Measurements from ENCODE around the gene AK4.

AK4 gene

GRCh38 chr1:65209005-65209885 lies 61.2 kb downstream of the AK4 start:
- DNase-seq (ENCODE audit: insufficient read length) (no peak), FAIRE-seq (peak; percentile 78)
- no peak for TF ChIP-seq POLR2A (IDR thresholded peaks at IDR 0.05; ENCODE audit: low read depth, low read length)
- TF ChIP-seq POLR2AphosphoS5 (IDR thresholded peaks at IDR 0.05; ENCODE audit: low read depth, low read length): no peak

- TF ChIP-seq POLR2AphosphoS5 (IDR thresholded peaks at IDR 0.05; ENCODE audit: low read depth, low read length): no peak
- no peak for FAIRE-seq
- no peak for DNase-seq (ENCODE audit: insufficient read length)
Observed at GRCh38 chr1:65210325-65210724, 62.3 kb downstream of the AK4 start.

- FAIRE-seq (no peak), DNase-seq (ENCODE audit: insufficient read length) (no peak)
- TF ChIP-seq POLR2AphosphoS5 (IDR thresholded peaks at IDR 0.05; ENCODE audit: low read depth, low read length) (no peak), TAF1 (IDR thresholded peaks at IDR 0.05; ENCODE audit: borderline replicate concordance, low read depth, low read length) (no peak), POLR2A (IDR thresholded peaks at IDR 0.05; ENCODE audit: low read depth, low read length) (no peak)
Observed at GRCh38 chr1:65211331-65211730, 63.3 kb downstream of the AK4 start.

GRCh38 chr1:65213271-65214023 lies 65.4 kb downstream of the AK4 start:
- DNase-seq (ENCODE audit: insufficient read length): no peak
- peak; percentile 51 for FAIRE-seq
- TF ChIP-seq POLR2AphosphoS5 (IDR thresholded peaks at IDR 0.05; ENCODE audit: low read depth, low read length) (no peak), POLR2A (IDR thresholded peaks at IDR 0.05; ENCODE audit: low read depth, low read length) (no peak), TAF1 (IDR thresholded peaks at IDR 0.05; ENCODE audit: borderline replicate concordance, low read depth, low read length) (no peak)

GRCh38 chr1:65214340-65215027 lies 66.5 kb downstream of the AK4 start:
- FAIRE-seq: peak; percentile 68
- no peak for DNase-seq (ENCODE audit: insufficient read length)
- TF ChIP-seq TAF1 (IDR thresholded peaks at IDR 0.05; ENCODE audit: borderline replicate concordance, low read depth, low read length) (no peak), POLR2A (IDR thresholded peaks at IDR 0.05; ENCODE audit: low read depth, low read length) (no peak), POLR2AphosphoS5 (IDR thresholded peaks at IDR 0.05; ENCODE audit: low read depth, low read length) (no peak)

GRCh38 chr1:65216989-65217388 lies 69.0 kb downstream of the AK4 start:
- no peak for DNase-seq (ENCODE audit: insufficient read length)

GRCh38 chr1:65221638-65222339 lies 73.8 kb downstream of the AK4 start:
- FAIRE-seq (no peak), DNase-seq (ENCODE audit: insufficient read length) (no peak)
- no peak for TF ChIP-seq POLR2AphosphoS5 (IDR thresholded peaks at IDR 0.05; ENCODE audit: low read depth, low read length)
- TF ChIP-seq TAF1 (IDR thresholded peaks at IDR 0.05; ENCODE audit: borderline replicate concordance, low read depth, low read length): no peak
- no peak for TF ChIP-seq POLR2A (IDR thresholded peaks at IDR 0.05; ENCODE audit: low read depth, low read length)

More at GRCh38 chr1:65216989-65217388, 69.0 kb downstream of the AK4 start:
- TF ChIP-seq POLR2A (IDR thresholded peaks at IDR 0.05; ENCODE audit: low read depth, low read length): no peak
- TF ChIP-seq TAF1 (IDR thresholded peaks at IDR 0.05; ENCODE audit: borderline replicate concordance, low read depth, low read length): no peak
- TF ChIP-seq POLR2AphosphoS5 (IDR thresholded peaks at IDR 0.05; ENCODE audit: low read depth, low read length): no peak
- FAIRE-seq: no peak

- TF ChIP-seq POLR2A (IDR thresholded peaks at IDR 0.05; ENCODE audit: low read depth, low read length): no peak
- no peak for TF ChIP-seq POLR2AphosphoS5 (IDR thresholded peaks at IDR 0.05; ENCODE audit: low read depth, low read length)
- TF ChIP-seq TAF1 (IDR thresholded peaks at IDR 0.05; ENCODE audit: borderline replicate concordance, low read depth, low read length): no peak
- no peak for FAIRE-seq
- no peak for DNase-seq (ENCODE audit: insufficient read length)
Observed at GRCh38 chr1:65222340-65222940, 74.4 kb downstream of the AK4 start.

- DNase-seq (ENCODE audit: insufficient read length) (no peak), FAIRE-seq (no peak)
- TF ChIP-seq POLR2A (IDR thresholded peaks at IDR 0.05; ENCODE audit: low read depth, low read length) (no peak), TAF1 (IDR thresholded peaks at IDR 0.05; ENCODE audit: borderline replicate concordance, low read depth, low read length) (no peak), POLR2AphosphoS5 (IDR thresholded peaks at IDR 0.05; ENCODE audit: low read depth, low read length) (no peak)
Observed at GRCh38 chr1:65224681-65225091, 76.7 kb downstream of the AK4 start.

GRCh38 chr1:65225179-65225578 lies 77.2 kb downstream of the AK4 start:
- FAIRE-seq (no peak), DNase-seq (ENCODE audit: insufficient read length) (no peak)
- TF ChIP-seq TAF1 (IDR thresholded peaks at IDR 0.05; ENCODE audit: borderline replicate concordance, low read depth, low read length) (no peak), POLR2AphosphoS5 (IDR thresholded peaks at IDR 0.05; ENCODE audit: low read depth, low read length) (no peak), POLR2A (IDR thresholded peaks at IDR 0.05; ENCODE audit: low read depth, low read length) (no peak)
